ENCODE results near the gene GRAMD2A. TPM values are rescaled to one million over a fixed set of nuclear protein-coding genes. Genes with fewer than 3 reads are reported as not detected.

The GRAMD2A gene
- total and polyA plus RNA-seq, 5 donors from 2014 or later, result not detected

- Mint-ChIP-seq H3K4me3 (no peak overlapping the region), H3K27me3 (no peaks in the 10 kb centered on the region), H3K9me3 (no peaks in the 10 kb centered on the region), H3K4me1 (peaks cover 0 to 4% (median 0%) of the 10 kb centered on the region in 4 donors), H3K36me3 (no peaks in the 10 kb centered on the region), H3K27ac (no peak overlapping the region)
- Histone ChIP-seq H3K4me1 (ENCODE audit: control insufficient read depth, insufficient read depth, low read length, poor library complexity, severe bottlenecking) (peaks cover 6% of the 10 kb centered on the region), H3K4me3 (ENCODE audit: low read depth, low read length) (no peak overlapping the region), H3K36me3 (ENCODE audit: control insufficient read depth, insufficient read depth, low read length) (no peaks in the 10 kb centered on the region), H3K27me3 (ENCODE audit: control insufficient read depth, insufficient read depth, low read length) (no peaks in the 10 kb centered on the region), H3K9me3 (ENCODE audit: control insufficient read depth in 2 of 2, low read length in 2 of 2) (no peaks in the 10 kb centered on the region), H3K27ac (ENCODE audit: insufficient read depth, low read length, poor library complexity, severe bottlenecking) (no peak overlapping the region)
- DNase-seq, result no peak
- ATAC-seq (ENCODE audit: low read depth in 2 of 2), result no peak
Observed at GRCh38 chr15:72153269-72154000, 44.2 kb downstream of the GRAMD2A start.

GRCh38 chr15:72147418-72147817, 50.2 kb downstream of the GRAMD2A start:
- no peaks in the 10 kb centered on the region for H3K9me3 ChIP-seq (ENCODE audit: control insufficient read depth in 2 of 2, low read length in 2 of 2)
- H3K4me3 Mint-ChIP-seq, result no peak overlapping the region

GRCh38 chr15:72146934-72147333, 50.7 kb downstream of the GRAMD2A start:
- H3K36me3 Mint-ChIP-seq, result no peaks in the 10 kb centered on the region
- ATAC-seq (ENCODE audit: low read depth in 2 of 2), result no peak
- no peak overlapping the region for H3K27ac Mint-ChIP-seq
- DNase-seq, result no peak
- no peak overlapping the region for H3K27ac ChIP-seq (ENCODE audit: insufficient read depth, low read length, poor library complexity, severe bottlenecking)
- H3K9me3 Mint-ChIP-seq, result no peaks in the 10 kb centered on the region
- H3K4me3 Mint-ChIP-seq, result no peak overlapping the region
- no peaks in the 10 kb centered on the region for H3K4me1 ChIP-seq (ENCODE audit: control insufficient read depth, insufficient read depth, low read length, poor library complexity, severe bottlenecking)
- no peaks in the 10 kb centered on the region for H3K27me3 Mint-ChIP-seq
- no peaks in the 10 kb centered on the region for H3K27me3 ChIP-seq (ENCODE audit: control insufficient read depth, insufficient read depth, low read length)
- no peaks in the 10 kb centered on the region for H3K4me1 Mint-ChIP-seq
- no peaks in the 10 kb centered on the region for H3K36me3 ChIP-seq (ENCODE audit: control insufficient read depth, insufficient read depth, low read length)
- H3K4me3 ChIP-seq (ENCODE audit: low read depth, low read length), result no peak overlapping the region
- no peaks in the 10 kb centered on the region for H3K9me3 ChIP-seq (ENCODE audit: control insufficient read depth in 2 of 2, low read length in 2 of 2)

More at GRCh38 chr15:72147418-72147817, 50.2 kb downstream of the GRAMD2A start:
- Histone ChIP-seq H3K27ac (ENCODE audit: insufficient read depth, low read length, poor library complexity, severe bottlenecking) (no peak overlapping the region), H3K4me1 (ENCODE audit: control insufficient read depth, insufficient read depth, low read length, poor library complexity, severe bottlenecking) (no peaks in the 10 kb centered on the region), H3K36me3 (ENCODE audit: control insufficient read depth, insufficient read depth, low read length) (no peaks in the 10 kb centered on the region), H3K4me3 (ENCODE audit: low read depth, low read length) (no peak overlapping the region), H3K27me3 (ENCODE audit: control insufficient read depth, insufficient read depth, low read length) (no peaks in the 10 kb centered on the region)
- no peaks in the 10 kb centered on the region for H3K27me3 Mint-ChIP-seq
- no peaks in the 10 kb centered on the region for H3K36me3 Mint-ChIP-seq
- H3K4me1 Mint-ChIP-seq, result no peaks in the 10 kb centered on the region
- ATAC-seq (ENCODE audit: low read depth in 2 of 2), result no peak
- DNase-seq, result no peak
- H3K9me3 Mint-ChIP-seq, result no peaks in the 10 kb centered on the region
- no peak overlapping the region for H3K27ac Mint-ChIP-seq

- no peak overlapping the region for H3K4me3 Mint-ChIP-seq
- H3K4me3 ChIP-seq (ENCODE audit: low read depth, low read length), result no peak overlapping the region
- H3K4me1 Mint-ChIP-seq, result peaks cover 0 to 3% (median 0%) of the 10 kb centered on the region in 4 donors
- no peak overlapping the region for H3K27ac Mint-ChIP-seq
- no peaks in the 10 kb centered on the region for H3K27me3 Mint-ChIP-seq
- H3K4me1 ChIP-seq (ENCODE audit: control insufficient read depth, insufficient read depth, low read length, poor library complexity, severe bottlenecking), result no peaks in the 10 kb centered on the region
- no peaks in the 10 kb centered on the region for H3K9me3 ChIP-seq (ENCODE audit: control insufficient read depth in 2 of 2, low read length in 2 of 2)
- no peaks in the 10 kb centered on the region for H3K36me3 Mint-ChIP-seq
- no peaks in the 10 kb centered on the region for H3K9me3 Mint-ChIP-seq
- H3K27ac ChIP-seq (ENCODE audit: insufficient read depth, low read length, poor library complexity, severe bottlenecking), result no peak overlapping the region
- DNase-seq (no peak), ATAC-seq (ENCODE audit: low read depth in 2 of 2) (no peak)
- no peaks in the 10 kb centered on the region for H3K36me3 ChIP-seq (ENCODE audit: control insufficient read depth, insufficient read depth, low read length)
- no peaks in the 10 kb centered on the region for H3K27me3 ChIP-seq (ENCODE audit: control insufficient read depth, insufficient read depth, low read length)
Observed at GRCh38 chr15:72146221-72146620, 51.4 kb downstream of the GRAMD2A start.

DNA sequence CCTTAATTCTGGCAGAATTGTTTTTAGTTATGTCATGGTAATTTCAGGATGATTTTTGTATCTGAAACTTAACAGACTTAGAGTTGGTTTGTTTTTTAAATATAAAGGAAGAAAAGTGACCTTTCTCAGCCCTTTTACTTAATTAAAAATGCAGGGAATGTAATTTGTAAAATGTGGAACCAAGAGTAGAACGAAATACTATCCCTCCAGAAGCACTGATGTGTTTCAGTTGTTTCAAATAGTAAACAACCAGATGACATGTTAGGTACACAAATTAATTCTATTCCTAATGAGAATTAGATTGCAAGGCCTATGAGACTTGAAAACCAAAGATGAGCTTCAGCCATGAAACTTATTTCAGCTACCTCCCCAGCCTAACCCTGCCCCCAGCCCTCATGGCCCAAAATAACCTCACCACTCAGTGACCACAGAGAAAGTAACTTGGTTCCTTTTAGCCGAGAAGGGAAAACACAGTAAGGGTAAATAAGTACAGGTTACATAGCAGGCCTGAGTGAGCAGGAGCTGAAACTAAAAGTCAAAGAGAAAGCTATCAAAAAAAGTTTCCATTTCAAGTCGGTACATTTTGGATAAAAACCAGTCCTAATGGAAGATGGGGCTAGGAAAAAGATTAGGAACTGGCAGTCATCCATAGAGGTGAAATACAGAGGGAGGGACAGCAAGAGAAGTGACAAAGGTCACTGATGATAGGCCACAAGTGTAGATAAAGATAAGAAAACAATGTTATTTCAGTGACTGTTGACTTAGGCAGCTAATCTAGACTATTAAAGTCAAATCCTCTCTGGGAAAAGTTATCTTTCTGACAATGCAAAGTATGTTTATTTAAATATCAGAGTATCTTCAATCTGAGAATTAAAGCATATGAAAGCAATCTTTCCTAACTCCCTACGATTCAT, 56.2 kb downstream of the GRAMD2A start:
- H3K27ac ChIP-seq (ENCODE audit: insufficient read depth, low read length, poor library complexity, severe bottlenecking), result no peak overlapping the region
- Mint-ChIP-seq H3K36me3 (no peaks in the 10 kb centered on the region), H3K27me3 (no peaks in the 10 kb centered on the region), H3K4me3 (no peak overlapping the region), H3K9me3 (no peaks in the 10 kb centered on the region), H3K27ac (no peak overlapping the region), H3K4me1 (peaks cover 0 to 3% (median 0%) of the 10 kb centered on the region in 4 donors)
- H3K27me3 ChIP-seq (ENCODE audit: control insufficient read depth, insufficient read depth, low read length), result no peaks in the 10 kb centered on the region
- H3K36me3 ChIP-seq (ENCODE audit: control insufficient read depth, insufficient read depth, low read length), result no peaks in the 10 kb centered on the region
- H3K4me1 ChIP-seq (ENCODE audit: control insufficient read depth, insufficient read depth, low read length, poor library complexity, severe bottlenecking), result no peaks in the 10 kb centered on the region
- DNase-seq, result no peak
- no peaks in the 10 kb centered on the region for H3K9me3 ChIP-seq (ENCODE audit: control insufficient read depth in 2 of 2, low read length in 2 of 2)
- peak in 1 of 2 donors; percentile 39 for ATAC-seq (ENCODE audit: low read depth in 2 of 2)
- H3K4me3 ChIP-seq (ENCODE audit: low read depth, low read length), result no peak overlapping the region

- H3K36me3 Mint-ChIP-seq, result no peaks in the 10 kb centered on the region
- Histone ChIP-seq H3K4me1 (ENCODE audit: control insufficient read depth, insufficient read depth, low read length, poor library complexity, severe bottlenecking) (no peaks in the 10 kb centered on the region), H3K27ac (ENCODE audit: insufficient read depth, low read length, poor library complexity, severe bottlenecking) (no peak overlapping the region), H3K4me3 (ENCODE audit: low read depth, low read length) (no peak overlapping the region), H3K36me3 (ENCODE audit: control insufficient read depth, insufficient read depth, low read length) (no peaks in the 10 kb centered on the region), H3K27me3 (ENCODE audit: control insufficient read depth, insufficient read depth, low read length) (no peaks in the 10 kb centered on the region), H3K9me3 (ENCODE audit: control insufficient read depth in 2 of 2, low read length in 2 of 2) (no peaks in the 10 kb centered on the region)
- peaks cover 0 to 3% (median 0%) of the 10 kb centered on the region in 4 donors for H3K4me1 Mint-ChIP-seq
- H3K27me3 Mint-ChIP-seq, result no peaks in the 10 kb centered on the region
- no peaks in the 10 kb centered on the region for H3K9me3 Mint-ChIP-seq
- no peak overlapping the region for H3K4me3 Mint-ChIP-seq
- no peak overlapping the region for H3K27ac Mint-ChIP-seq
- ATAC-seq (ENCODE audit: low read depth in 2 of 2) (no peak), DNase-seq (no peak)
Observed at GRCh38 chr15:72140088-72140487, 57.5 kb downstream of the GRAMD2A start.

- no peak for ATAC-seq (ENCODE audit: low read depth in 2 of 2)
- Mint-ChIP-seq H3K27me3 (no peaks in the 10 kb centered on the region), H3K4me1 (peaks cover 0 to 3% (median 0%) of the 10 kb centered on the region in 4 donors), H3K36me3 (no peaks in the 10 kb centered on the region), H3K27ac (no peak overlapping the region), H3K4me3 (no peak overlapping the region), H3K9me3 (no peaks in the 10 kb centered on the region)
- H3K9me3 ChIP-seq (ENCODE audit: control insufficient read depth in 2 of 2, low read length in 2 of 2), result no peaks in the 10 kb centered on the region
- no peaks in the 10 kb centered on the region for H3K4me1 ChIP-seq (ENCODE audit: control insufficient read depth, insufficient read depth, low read length, poor library complexity, severe bottlenecking)
- H3K4me3 ChIP-seq (ENCODE audit: low read depth, low read length), result no peak overlapping the region
- H3K27ac ChIP-seq (ENCODE audit: insufficient read depth, low read length, poor library complexity, severe bottlenecking), result no peak overlapping the region
- DNase-seq, result no peak
- no peaks in the 10 kb centered on the region for H3K36me3 ChIP-seq (ENCODE audit: control insufficient read depth, insufficient read depth, low read length)
- H3K27me3 ChIP-seq (ENCODE audit: control insufficient read depth, insufficient read depth, low read length), result no peaks in the 10 kb centered on the region
Observed at GRCh38 chr15:72139667-72140066, 57.9 kb downstream of the GRAMD2A start.
